ENCODE data around the gene PRSS56.

- no peak for TF ChIP-seq CTCF (IDR thresholded peaks at IDR 0.05)
- no peak for TF ChIP-seq ZFX (IDR thresholded peaks at IDR 0.05; ENCODE audit: borderline replicate concordance)
Observed at GRCh38 chr2:232516551-232516950, 3.6 kb upstream of the PRSS56 start.
